Stimulated activated CD8-positive, alpha-beta memory T cell treated with anti-CD3 and anti-CD28 coated beads, Interleukin-2, amount 100 ng/mL, for 1 hour (primary cell): Measurements from ENCODE around the gene TTLL10.
"Not testable (repeated sequence)": the region's sequence is repeated elsewhere in the genome, so short reads cannot be mapped to it uniquely, and the experiment has no call there.

Experiments used
- DNase-seq, 2 donors: peaks; one replicate each; pipeline ENCODE4 v3.0.0-alpha.2; 2020; ENCODE audit warnings: low read depth in 2 of 2

TTLL10 gene

GRCh38 chr1:1141244-1141910 is 32.3 kb upstream of the TTLL10 start:
- DNase-seq: no peak

- no peak for DNase-seq
Measured at GRCh38 chr1:1141911-1142250, 31.8 kb upstream of the TTLL10 start.

GRCh38 chr1:1142352-1142751 is 31.3 kb upstream of the TTLL10 start:
- DNase-seq: not testable (repeated sequence)

- DNase-seq: no peak
Measured at GRCh38 chr1:1142844-1143243, 30.8 kb upstream of the TTLL10 start.

GRCh38 chr1:1143636-1144035 is 30.0 kb upstream of the TTLL10 start:
- no peak for DNase-seq

- peak in 1 of 2 donors; percentile 29 for DNase-seq
Measured at GRCh38 chr1:1144122-1144842, 29.4 kb upstream of the TTLL10 start.

- DNase-seq: no peak
Measured at GRCh38 chr1:1144843-1145546, 28.7 kb upstream of the TTLL10 start.

- DNase-seq: no peak
Measured at GRCh38 chr1:1145547-1145914, 28.1 kb upstream of the TTLL10 start.

GRCh38 chr1:1146026-1146425 is 27.7 kb upstream of the TTLL10 start:
- no peak for DNase-seq

GRCh38 chr1:1146596-1146995 is 27.1 kb upstream of the TTLL10 start:
- no peak for DNase-seq

- DNase-seq: no peak
Measured at GRCh38 chr1:1148061-1148460, 25.6 kb upstream of the TTLL10 start.

- no peak for DNase-seq
Measured at GRCh38 chr1:1148569-1148968, 25.1 kb upstream of the TTLL10 start.

GRCh38 chr1:1149416-1149815 is 24.3 kb upstream of the TTLL10 start:
- DNase-seq: no peak

GRCh38 chr1:1150100-1150499 is 23.6 kb upstream of the TTLL10 start:
- no peak for DNase-seq

- no peak for DNase-seq
Measured at GRCh38 chr1:1151306-1151705, 22.4 kb upstream of the TTLL10 start.

- DNase-seq: not testable (repeated sequence)
Measured at GRCh38 chr1:1152431-1152830, 21.2 kb upstream of the TTLL10 start.

- not testable (repeated sequence) for DNase-seq
Measured at GRCh38 chr1:1153215-1153614, 20.5 kb upstream of the TTLL10 start.

GRCh38 chr1:1153874-1154273 is 19.8 kb upstream of the TTLL10 start:
- DNase-seq: no peak

GRCh38 chr1:1155258-1155657 is 18.4 kb upstream of the TTLL10 start:
- no peak for DNase-seq

GRCh38 chr1:1156140-1157032 is 17.3 kb upstream of the TTLL10 start:
- no peak for DNase-seq

GRCh38 chr1:1157033-1157365 is 16.7 kb upstream of the TTLL10 start:
- DNase-seq: no peak

GRCh38 chr1:1157426-1157913 is 16.2 kb upstream of the TTLL10 start:
- peak; percentile 23 to 33 for DNase-seq
